C4-2B (cell line): Measurements from ENCODE around the gene ATP11A.

ENCODE experiments used
- CTCF ChIP-seq: fragments of 450-650 bp; conservative IDR thresholded peaks from 2 replicates; pipeline ENCODE4 v1.5.1; 2017; ENCODE audit warnings: mild to moderate bottlenecking
- ZFX ChIP-seq: fragments of 450-650 bp; IDR thresholded peaks from 2 replicates; pipeline ENCODE4 v1.6.1; 2017

GRCh38 chr13:112655913-112656312 is 33.9 kb upstream of the ATP11A start:
- no peak for TF ChIP-seq CTCF
- TF ChIP-seq ZFX: no peak
